Measurements from ENCODE around the gene PFKFB2. TPM values are rescaled to one million over a fixed set of nuclear protein-coding genes. Genes with fewer than 3 reads are reported as not detected.

Gene PFKFB2
- total RNA-seq, 1 experiment from 2014 or later = 35.6 TPM

DNA sequence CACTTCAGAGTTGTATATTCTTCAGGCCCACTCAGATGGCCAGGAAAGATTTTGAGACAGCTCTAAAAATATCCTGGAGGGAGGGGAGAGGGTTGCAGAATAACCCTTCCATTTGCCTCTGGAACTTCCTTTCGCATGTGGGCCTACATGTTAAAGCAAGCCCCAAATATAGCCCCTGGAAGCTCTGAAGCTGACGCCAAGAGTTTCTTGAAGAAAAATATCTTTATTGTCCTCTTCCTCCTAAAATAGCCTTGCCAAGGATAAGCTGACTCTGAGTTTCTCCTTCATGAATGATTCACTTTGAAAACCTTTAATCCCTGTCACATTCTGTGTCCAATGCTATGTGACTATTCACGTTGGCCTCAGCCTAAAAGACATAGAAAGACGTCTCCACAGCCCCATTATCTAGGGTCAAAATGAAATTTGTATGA, 27.0 kb upstream of the PFKFB2 start:
- Histone ChIP-seq H3K9me3 (ENCODE audit: control insufficient read depth, insufficient read depth, low read depth, low read length) (no peaks in the 10 kb centered on the region), H3K4me3 (ENCODE audit: low read depth in 2 of 2, low read length in 2 of 2) (no peak overlapping the region), H3K27me3 (ENCODE audit: control insufficient read depth, insufficient read depth, low read length) (peaks cover 16% of the 10 kb centered on the region), H3K27ac (ENCODE audit: low read length) (no peak overlapping the region), H3K36me3 (ENCODE audit: control insufficient read depth, insufficient read depth, low read length) (no peaks in the 10 kb centered on the region), H3K4me1 (ENCODE audit: control insufficient read depth, insufficient read depth, low read length) (no peaks in the 10 kb centered on the region)
- in situ Hi-C loops (cut with HindIII; ENCODE audit: low pct_unique_long_range_greater_than_20kb, low sequenced_read_pairs) = no loop called here
- ATAC-seq = no peak
- BruUV-seq (replicated peaks) = no TSS peak
- ChIA-PET POLR2A (no interaction called here), CTCF (no interaction called here)
- DNase-seq (ENCODE audit: low read depth, low spot score) = no peak
- no peak for TF ChIP-seq TCF7L2 (IDR thresholded peaks at IDR 0.05; ENCODE audit: low read depth, low read length)
- TF ChIP-seq, protein P1, sequence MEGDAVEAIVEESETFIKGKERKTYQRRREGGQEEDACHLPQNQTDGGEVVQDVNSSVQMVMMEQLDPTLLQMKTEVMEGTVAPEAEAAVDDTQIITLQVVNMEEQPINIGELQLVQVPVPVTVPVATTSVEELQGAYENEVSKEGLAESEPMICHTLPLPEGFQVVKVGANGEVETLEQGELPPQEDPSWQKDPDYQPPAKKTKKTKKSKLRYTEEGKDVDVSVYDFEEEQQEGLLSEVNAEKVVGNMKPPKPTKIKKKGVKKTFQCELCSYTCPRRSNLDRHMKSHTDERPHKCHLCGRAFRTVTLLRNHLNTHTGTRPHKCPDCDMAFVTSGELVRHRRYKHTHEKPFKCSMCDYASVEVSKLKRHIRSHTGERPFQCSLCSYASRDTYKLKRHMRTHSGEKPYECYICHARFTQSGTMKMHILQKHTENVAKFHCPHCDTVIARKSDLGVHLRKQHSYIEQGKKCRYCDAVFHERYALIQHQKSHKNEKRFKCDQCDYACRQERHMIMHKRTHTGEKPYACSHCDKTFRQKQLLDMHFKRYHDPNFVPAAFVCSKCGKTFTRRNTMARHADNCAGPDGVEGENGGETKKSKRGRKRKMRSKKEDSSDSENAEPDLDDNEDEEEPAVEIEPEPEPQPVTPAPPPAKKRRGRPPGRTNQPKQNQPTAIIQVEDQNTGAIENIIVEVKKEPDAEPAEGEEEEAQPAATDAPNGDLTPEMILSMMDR (IDR thresholded peaks at IDR 0.05) = no peak
- no peak for TF ChIP-seq SIN3A (IDR thresholded peaks at IDR 0.05; ENCODE audit: borderline replicate concordance, insufficient read depth, low read depth, low read length)
- TF ChIP-seq, protein P2, sequence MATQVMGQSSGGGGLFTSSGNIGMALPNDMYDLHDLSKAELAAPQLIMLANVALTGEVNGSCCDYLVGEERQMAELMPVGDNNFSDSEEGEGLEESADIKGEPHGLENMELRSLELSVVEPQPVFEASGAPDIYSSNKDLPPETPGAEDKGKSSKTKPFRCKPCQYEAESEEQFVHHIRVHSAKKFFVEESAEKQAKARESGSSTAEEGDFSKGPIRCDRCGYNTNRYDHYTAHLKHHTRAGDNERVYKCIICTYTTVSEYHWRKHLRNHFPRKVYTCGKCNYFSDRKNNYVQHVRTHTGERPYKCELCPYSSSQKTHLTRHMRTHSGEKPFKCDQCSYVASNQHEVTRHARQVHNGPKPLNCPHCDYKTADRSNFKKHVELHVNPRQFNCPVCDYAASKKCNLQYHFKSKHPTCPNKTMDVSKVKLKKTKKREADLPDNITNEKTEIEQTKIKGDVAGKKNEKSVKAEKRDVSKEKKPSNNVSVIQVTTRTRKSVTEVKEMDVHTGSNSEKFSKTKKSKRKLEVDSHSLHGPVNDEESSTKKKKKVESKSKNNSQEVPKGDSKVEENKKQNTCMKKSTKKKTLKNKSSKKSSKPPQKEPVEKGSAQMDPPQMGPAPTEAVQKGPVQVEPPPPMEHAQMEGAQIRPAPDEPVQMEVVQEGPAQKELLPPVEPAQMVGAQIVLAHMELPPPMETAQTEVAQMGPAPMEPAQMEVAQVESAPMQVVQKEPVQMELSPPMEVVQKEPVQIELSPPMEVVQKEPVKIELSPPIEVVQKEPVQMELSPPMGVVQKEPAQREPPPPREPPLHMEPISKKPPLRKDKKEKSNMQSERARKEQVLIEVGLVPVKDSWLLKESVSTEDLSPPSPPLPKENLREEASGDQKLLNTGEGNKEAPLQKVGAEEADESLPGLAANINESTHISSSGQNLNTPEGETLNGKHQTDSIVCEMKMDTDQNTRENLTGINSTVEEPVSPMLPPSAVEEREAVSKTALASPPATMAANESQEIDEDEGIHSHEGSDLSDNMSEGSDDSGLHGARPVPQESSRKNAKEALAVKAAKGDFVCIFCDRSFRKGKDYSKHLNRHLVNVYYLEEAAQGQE (IDR thresholded peaks at IDR 0.05; ENCODE audit: insufficient read depth in 1 of 2, low read depth in 2 of 2, low read length in 1 of 2) = no peak
- no peak for TF ChIP-seq POLR2AphosphoS5 (IDR thresholded peaks at IDR 0.05; ENCODE audit: low read depth, low read length)
- intact Hi-C loops (cut with micrococcal nuclease; ENCODE audit: unreplicated experiment) = no loop called here

DNA sequence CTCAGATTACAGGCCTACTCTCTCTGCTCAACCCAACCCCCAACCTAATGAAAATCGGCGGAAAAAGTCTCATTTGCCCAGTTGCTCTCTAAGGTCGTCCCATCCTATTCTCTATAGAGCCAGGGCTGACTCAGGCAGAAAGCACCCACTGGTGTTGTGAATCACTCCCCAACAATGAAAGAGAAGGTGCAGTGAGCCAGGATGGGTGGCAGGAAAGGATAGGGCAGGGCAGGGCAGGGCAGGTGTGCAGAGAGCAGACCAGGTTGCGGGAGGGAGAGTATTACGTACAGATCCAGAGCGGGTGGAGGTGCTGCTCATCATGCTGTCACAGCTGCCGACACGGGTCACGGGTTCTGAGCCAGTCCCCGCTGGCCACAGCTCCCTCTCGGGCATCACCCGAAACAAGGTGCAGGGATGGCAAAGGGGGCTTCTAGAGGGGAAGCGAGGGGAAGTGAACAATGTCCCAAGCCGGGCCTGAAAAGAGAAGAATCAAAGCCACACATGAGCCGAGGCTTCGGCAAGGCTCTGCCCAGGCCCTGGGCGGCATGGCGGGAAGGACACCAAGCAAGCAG, 25.8 kb upstream of the PFKFB2 start:
- DNase-seq (ENCODE audit: low read depth, low spot score) = no peak

More for the DNA sequence above, 25.8 kb upstream of the PFKFB2 start:
- TF ChIP-seq, protein P2 (IDR thresholded peaks at IDR 0.05; ENCODE audit: insufficient read depth in 1 of 2, low read depth in 2 of 2, low read length in 1 of 2) = no peak
- TF ChIP-seq, protein P1 (IDR thresholded peaks at IDR 0.05) = no peak
- Histone ChIP-seq H3K27me3 (ENCODE audit: control insufficient read depth, insufficient read depth, low read length) (peaks cover 22% of the 10 kb centered on the region), H3K4me1 (ENCODE audit: control insufficient read depth, insufficient read depth, low read length) (no peaks in the 10 kb centered on the region), H3K36me3 (ENCODE audit: control insufficient read depth, insufficient read depth, low read length) (no peaks in the 10 kb centered on the region), H3K27ac (ENCODE audit: low read length) (no peak overlapping the region), H3K9me3 (ENCODE audit: control insufficient read depth, insufficient read depth, low read depth, low read length) (no peaks in the 10 kb centered on the region), H3K4me3 (ENCODE audit: low read depth in 2 of 2, low read length in 2 of 2) (no peak overlapping the region)
- no TSS peak for BruUV-seq (replicated peaks)
- ChIA-PET CTCF (no interaction called here), POLR2A (no interaction called here)
- intact Hi-C loops (cut with micrococcal nuclease; ENCODE audit: unreplicated experiment) (no loop called here), in situ Hi-C loops (cut with HindIII; ENCODE audit: low pct_unique_long_range_greater_than_20kb, low sequenced_read_pairs) (no loop called here)
- ATAC-seq = no peak
